Tongue (tissue), 2 donors: ENCODE measurements around the gene RBM12. TPM values are rescaled to one million over a fixed set of nuclear protein-coding genes. Genes with fewer than 3 reads are reported as not detected.
"Not testable (repeated sequence)": the region's sequence is repeated elsewhere in the genome, so short reads cannot be mapped to it uniquely, and the experiment has no call there.

ENCODE experiments used
- DNase-seq: peaks from one replicate; pipeline ENCODE4 v3.0.0-alpha.2; 2015
- total RNA-seq: library from RNA; depleted of rRNA; stranded (reverse); fragments of >200 nt; gene quantifications from one replicate; pipeline ENCODE4 v1.2.3, GENCODE V29; 2014

The RBM12 gene
- total RNA-seq, 1 donor from 2014 or later, result 52.1 TPM

DNA sequence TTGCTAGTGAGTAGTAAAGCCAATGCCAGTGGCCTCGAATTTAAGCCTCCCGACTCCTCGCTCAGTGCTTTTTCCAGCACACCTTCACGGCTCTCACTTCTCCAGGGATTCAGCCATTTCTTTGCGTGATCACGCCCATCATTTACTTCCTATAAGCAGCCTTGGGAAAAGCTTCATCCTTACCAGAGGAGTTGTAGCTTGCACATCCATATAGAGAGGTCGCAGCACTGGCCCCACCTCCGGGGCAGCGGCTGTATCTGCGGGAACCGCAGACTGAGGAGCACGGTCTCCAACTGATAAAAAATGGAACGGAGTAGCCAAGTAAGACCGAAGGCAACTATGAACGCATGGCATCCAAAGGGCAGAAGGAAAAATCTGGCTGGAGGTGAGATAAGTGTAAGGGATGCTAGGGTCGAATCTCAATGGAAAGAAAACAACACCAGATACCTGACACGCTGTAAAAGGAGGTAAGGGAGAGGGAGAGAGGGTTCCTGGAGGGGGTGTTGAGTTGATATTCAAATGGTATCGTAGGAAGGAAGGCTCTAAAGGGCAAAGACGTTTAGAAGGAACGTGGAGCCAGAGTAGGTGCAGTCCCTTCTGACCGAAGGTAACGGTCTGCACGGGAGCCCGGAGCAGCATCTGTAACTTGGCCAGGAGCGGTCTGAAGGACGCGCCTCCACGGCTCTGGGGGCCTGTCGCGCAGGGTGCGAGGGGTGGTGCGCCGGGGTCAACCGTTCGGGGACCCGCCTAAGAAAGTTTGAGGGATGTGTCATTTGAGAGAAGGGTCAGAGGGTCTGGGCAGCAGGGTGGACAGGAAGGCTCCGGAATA lies 33.8 kb upstream of the RBM12 start:
- DNase-seq, result peak; percentile 21

GRCh38 chr20:35697696-35698297 lies 33.1 kb upstream of the RBM12 start:
- DNase-seq, result no peak

GRCh38 chr20:35695978-35696377 lies 31.3 kb upstream of the RBM12 start:
- no peak for DNase-seq

GRCh38 chr20:35695245-35695749 lies 30.6 kb upstream of the RBM12 start:
- no peak for DNase-seq

DNA sequence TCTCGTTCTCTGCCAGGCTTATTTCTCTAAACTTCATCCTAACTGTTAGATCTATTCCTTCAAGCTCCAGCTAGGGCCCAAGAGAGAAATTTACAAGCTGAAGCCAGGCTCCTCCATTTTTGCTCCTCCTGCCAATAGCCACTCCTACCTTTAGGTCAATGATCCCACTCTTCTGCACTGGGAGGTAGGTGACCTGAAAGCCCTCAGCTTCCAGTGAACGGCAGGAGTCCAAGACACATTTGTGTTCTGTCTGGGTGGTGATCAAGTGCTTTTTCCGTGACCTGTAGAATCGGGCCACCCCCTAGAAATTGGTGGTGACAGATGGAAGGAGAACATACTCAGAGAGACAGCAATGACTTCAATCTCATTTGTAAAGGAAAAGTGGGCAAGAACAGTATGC lies 25.6 kb upstream of the RBM12 start:
- no peak for DNase-seq

DNA sequence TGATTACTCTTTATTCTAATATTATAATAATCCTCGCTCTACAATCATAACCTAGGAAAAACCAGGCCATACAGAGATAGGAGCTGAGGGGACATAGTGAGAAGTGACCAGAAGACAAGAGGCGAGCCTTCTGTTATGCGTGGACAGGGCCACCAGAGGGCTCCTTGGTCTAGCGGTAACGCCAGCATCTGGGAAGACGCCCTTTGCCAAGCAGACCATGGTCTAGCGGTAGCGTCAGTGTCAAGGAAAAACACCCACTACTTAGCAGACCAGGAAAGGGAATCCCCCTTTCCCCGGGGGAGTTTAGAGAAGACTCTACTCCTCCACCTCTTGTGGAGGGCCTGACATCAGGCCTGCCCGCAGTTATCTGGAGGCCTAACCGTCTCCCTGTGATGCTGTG lies 22.2 kb upstream of the RBM12 start:
- DNase-seq, result not testable (repeated sequence)

- DNase-seq, result not testable (repeated sequence)
Observed at GRCh38 chr20:35685368-35685767, 20.7 kb upstream of the RBM12 start.

DNA sequence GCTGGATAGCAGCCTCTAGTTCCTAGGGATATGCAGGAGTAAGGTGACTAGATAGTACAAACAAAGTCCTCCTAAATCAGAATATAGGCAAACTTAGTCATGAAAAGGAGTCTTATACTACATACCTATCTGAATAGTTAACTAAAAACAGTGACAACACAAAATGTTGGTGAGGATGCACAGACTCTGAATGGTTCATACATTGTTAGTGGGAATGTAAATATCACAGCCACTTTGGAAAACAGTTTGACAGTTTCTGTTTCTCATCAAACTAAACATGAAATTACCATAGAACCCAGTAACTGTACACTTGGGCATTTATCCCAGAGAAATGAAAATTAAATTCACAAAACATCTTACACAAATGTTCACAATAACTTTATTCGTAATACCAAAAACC lies 17.3 kb upstream of the RBM12 start:
- DNase-seq, result peak; percentile 74

- no peak for DNase-seq
Observed at GRCh38 chr20:35680452-35681183, 15.9 kb upstream of the RBM12 start.

- no peak for DNase-seq
Observed at GRCh38 chr20:35674921-35675320, 10.2 kb upstream of the RBM12 start.

DNA sequence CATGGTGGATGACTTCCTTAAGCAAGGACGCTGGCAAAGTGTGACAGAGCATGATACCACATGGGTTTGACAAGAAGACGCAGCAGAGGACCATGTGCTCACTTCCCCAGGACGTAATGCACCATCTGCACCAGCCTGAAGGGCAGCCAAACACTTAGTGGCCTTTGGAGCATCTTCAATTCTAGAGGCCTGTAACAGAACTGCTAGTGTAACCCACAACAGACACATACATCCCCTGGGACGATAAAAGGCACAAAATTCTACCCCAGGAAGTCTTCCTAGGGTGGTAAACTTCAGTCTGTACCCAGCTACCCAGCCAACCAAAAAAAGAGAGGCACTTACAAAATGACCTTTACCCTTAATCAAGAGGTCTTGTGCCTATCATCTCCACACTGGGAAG lies 9.2 kb upstream of the RBM12 start:
- no peak for DNase-seq

DNA sequence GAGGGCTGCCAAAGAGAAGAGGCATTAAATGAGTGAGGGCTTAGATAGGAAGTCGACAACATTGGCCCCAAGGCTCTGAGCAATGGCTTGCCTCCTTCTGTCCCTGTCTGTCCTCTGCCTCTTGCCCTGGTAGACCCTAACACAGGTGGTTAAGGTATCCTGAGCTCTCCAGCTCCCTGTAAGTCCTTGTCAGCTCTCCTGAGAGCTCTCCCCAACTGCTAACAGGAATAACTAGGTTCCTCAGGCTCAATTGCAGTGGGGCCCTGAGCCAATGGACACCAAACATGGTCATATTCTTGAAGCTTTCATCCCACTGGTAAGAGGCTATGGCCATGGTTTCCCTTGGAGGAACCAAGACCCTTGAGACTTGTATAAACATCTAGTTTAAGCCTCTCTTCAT lies 5.0 kb upstream of the RBM12 start:
- no peak for DNase-seq

DNA sequence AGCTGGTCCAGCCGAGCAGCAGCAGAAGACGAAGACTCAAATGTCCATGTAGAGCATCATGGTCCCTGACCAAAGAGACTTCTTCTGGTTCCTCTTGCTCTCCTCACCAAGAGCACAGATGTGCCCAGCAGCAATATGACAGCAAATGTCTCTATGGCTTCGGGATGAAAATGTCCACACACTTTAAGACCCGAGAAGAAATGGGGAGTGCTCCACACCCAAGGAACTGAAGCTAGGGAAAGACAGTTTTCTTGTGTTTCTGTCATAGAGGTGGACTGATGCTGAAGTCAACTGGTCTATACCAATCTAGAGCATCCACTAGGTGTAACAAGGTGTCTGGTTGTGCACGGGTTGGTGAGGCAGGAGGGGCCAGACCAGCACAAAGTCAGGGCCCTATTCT lies 4.5 kb upstream of the RBM12 start:
- DNase-seq, result no peak

- DNase-seq, result no peak
Observed at GRCh38 chr20:35665949-35666288, 1.2 kb upstream of the RBM12 start.

DNA sequence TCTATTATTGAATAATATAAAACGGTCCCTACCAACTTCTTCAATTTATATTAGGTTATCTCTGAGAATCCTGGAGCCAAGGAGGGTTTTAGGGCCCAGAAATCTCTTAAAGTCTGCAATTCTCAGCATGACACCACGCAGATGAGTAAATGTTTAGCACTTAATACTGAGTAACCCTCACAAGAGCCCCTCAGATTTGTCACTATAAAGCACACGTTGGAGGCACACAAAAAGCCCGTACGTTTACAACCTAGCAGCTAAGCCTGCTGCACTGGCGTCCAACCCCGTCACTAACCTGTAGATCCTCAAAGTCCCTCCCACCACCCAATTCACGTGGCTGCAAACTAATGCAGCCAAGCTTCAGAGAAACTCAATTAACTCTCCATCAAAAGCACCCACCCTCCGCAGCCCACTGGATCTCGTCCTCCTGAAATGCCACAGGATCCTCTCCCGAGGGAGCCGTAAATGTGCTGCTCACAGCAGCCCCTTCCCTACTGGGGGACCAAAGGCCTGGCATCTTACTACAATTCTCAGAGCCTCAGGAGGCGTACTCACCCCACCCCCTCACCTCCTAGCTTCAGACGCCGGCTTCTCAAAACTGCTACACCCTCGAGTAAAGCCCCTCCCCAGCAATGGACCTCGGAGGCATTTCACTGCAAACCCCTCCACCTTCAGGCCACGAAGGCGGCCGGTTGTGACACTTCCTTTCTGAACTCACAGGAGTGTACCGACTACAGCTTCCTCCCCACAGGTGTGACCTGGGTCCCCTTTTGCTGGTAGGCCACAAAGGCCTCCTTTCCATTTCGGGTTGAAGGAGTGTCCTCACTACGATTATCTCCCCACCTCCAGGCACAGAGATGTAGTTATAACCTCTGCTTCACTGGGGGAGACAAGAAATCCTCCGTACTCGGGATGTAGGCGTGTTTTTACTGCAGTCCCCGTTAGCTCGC lies 909 bp downstream of the RBM12 start:
- peak; percentile 67 for DNase-seq

GRCh38 chr20:35662551-35662950 lies 2.1 kb downstream of the RBM12 start:
- DNase-seq, result no peak

DNA sequence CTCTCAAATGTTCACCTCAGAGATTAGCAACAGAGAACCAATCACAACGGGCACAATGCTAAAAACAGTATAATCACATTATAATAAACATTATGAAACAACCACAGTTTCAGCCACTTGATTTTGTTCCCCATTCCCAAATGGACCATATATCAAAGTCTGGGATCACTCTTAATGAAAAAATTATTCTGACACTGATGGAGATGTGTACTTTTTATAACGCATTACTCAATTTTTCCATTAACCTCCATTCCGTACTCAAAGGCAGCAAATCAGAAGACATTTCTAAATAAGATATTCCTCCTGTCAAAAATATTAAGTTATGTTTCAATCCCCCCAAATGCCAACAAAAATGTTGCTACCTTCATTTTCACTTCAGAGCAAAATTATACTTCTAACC lies 2.8 kb downstream of the RBM12 start:
- no peak for DNase-seq

DNA sequence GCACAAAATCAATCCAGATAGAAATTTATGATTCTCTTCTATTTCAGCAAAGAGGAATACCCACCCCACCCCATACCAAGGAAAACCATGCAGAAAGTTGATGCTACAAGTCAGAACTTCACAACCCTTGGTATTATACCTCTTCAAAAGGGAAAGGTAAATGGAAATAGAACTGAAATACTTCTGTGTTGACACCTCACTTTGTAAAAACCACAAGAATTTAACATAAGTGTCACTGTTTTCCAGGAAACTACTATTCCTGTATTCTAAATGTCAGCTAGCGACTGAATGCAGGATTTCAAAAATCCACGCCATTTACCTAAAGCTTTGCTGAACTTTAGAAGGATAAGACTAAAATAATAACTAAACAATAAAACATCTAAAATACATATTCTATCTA lies 3.6 kb downstream of the RBM12 start:
- no peak for DNase-seq

- no peak for DNase-seq
Observed at GRCh38 chr20:35660122-35660937, 4.4 kb downstream of the RBM12 start.

- DNase-seq, result no peak
Observed at GRCh38 chr20:35657271-35657670, 7.4 kb downstream of the RBM12 start.

GRCh38 chr20:35654415-35654814 lies 10.3 kb downstream of the RBM12 start:
- no peak for DNase-seq
